ENCODE measurements around the gene ZIC2. TPM values are rescaled to one million over a fixed set of nuclear protein-coding genes. Genes with fewer than 3 reads are reported as not detected.

The ZIC2 gene
- total RNA-seq, 1 donor: not detected

DNA sequence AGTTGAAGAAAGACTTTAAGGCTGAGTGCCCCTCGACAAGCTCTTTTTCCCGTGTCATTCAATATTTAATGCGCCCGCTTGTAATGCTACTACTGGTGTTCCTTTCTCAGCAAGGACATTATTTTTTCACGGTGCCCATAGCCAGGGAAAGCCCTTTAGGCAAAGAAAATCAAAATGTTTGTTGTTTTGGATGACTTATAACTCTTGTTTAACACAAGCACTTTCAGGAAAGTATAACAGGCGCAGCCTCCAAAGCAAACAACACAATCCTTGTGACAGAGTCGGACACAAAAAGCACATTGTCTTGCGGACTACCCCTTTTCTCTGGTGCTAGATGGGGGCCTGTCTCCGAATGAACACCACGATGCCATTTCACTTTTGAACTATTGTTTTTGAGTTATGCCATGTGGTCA, 22.5 kb upstream of the ZIC2 start:
- no peak for DNase-seq (ENCODE audit: low read depth in 2 of 3, low spot score in 2 of 3)

GRCh38 chr13:99959540-99960230, 21.9 kb upstream of the ZIC2 start:
- DNase-seq (ENCODE audit: low read depth in 2 of 3, low spot score in 2 of 3): peak in 1 of 3 donors; percentile 57

DNA sequence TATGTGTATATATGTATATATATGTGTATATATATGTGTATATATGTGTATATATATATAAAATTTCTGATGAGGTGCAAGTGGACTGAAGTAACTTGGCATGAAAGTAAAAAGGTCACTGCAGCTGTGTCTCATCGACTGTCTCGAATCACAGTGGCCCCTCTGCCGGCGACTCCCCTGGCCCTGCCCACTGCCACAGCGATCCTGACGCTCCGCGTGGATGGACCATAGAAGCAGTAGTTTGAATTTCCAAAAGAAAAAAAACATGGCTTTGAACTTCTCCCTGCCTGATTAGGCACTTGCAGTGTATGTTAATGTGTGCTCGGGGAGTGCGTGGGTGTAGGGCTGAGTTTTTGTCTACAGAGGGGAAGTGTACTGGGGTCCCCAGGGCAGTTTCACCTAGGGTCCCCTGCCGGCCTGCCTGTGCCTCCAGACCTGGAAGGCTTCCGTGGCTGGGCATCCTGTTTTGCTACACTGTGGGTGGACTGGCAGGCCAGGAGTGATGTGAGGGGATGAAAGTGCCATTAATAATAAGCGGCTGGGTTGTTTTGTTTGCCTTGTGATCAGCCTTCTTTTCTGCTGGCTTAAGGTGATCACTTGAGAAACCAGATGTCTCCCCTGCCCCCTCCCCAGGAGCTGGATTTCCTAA, 20.8 kb upstream of the ZIC2 start:
- DNase-seq (ENCODE audit: low read depth in 2 of 3, low spot score in 2 of 3): no peak

GRCh38 chr13:99961636-99962035, 19.9 kb upstream of the ZIC2 start:
- no peak for DNase-seq (ENCODE audit: low read depth in 2 of 3, low spot score in 2 of 3)

GRCh38 chr13:99962242-99962641, 19.3 kb upstream of the ZIC2 start:
- DNase-seq (ENCODE audit: low read depth in 2 of 3, low spot score in 2 of 3): no peak

- no peak for DNase-seq (ENCODE audit: low read depth in 2 of 3, low spot score in 2 of 3)
These were observed 17.7 kb upstream of the ZIC2 start for GRCh38 chr13:99963816-99964339.

DNA sequence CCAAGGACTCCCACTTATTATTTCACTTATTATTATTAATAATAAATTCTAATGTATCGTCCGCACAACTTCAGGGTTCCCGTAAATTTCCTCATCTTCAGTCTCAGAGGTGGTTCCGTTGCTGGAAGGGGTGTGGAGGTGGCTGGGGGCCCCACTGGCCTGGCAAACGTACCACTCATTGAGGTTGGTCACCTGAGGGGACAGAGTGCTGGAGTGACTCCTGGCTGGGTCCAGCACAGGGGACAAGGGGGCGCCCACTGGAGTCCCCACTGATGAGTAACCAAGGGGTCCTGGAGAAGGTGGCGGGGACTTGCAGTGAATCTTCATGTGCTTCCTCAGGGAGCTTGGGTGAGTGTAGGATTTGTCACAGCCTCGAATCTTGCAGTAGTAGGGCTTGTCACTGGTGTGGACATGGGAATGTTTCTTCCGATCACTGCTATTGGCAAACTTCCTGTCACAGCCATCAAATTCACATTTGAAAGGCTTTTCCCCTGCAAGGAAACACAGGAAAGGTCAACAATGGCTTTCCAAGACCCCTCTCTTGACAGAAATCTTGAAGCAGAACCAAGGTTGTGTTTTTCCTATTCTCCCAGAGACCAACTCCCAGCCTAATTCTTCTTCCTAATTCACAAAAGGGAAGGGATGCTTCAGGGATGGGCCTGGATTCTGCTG, 16.1 kb upstream of the ZIC2 start:
- no peak for DNase-seq (ENCODE audit: low read depth in 2 of 3, low spot score in 2 of 3)

DNA sequence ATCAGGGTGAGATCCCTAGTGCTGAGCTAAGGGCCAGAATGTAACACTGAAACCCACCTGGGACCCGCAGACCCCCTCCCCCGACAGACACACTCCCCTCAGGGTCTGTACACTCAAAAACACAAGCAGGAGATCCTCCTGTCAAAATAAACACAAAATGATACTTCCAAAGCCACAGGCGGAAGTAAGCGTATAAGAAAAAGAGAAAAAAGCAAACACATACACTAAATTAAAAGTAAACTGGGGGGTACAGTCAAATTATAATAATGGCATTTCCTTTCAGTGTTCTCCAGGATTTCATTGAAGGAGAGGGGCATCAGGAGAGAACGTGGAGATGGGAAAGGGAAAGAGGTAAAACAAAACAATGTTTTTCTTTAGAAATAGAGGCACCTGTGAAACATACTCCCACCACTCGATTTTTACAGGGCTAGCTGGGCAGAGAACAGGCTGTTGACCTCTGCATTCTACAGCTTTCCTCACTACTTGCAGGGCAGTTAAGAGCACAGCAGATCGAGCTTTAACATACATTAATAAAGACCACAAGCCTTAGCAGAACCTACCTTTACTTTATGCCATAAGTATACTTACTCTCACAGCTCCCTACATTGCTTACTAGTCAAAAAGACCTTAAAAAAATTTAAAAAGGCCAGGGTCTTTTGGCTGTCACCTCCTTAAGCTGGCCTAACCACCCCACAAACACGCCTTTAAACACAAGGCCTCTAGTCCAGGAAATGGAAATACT, 15.3 kb upstream of the ZIC2 start:
- DNase-seq (ENCODE audit: low read depth in 2 of 3, low spot score in 2 of 3): no peak

DNA sequence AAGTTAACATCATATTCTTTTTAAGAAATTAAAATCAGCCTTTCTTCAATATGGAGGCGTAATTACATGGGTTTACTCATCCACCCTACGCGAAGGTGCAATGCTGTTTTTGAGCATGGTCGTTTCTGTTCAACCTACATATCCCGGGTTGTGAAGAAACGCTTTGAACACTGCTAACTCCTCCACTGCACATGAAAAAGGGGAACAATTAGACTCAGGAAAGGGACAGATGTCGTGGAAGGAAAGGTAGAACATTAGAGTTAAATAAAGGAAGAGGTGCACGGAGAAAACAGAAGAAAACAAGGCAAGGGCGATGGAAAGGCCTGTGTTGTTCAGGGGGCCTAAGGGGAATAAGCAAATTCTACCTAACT, 14.1 kb upstream of the ZIC2 start:
- no peak for DNase-seq (ENCODE audit: low read depth in 2 of 3, low spot score in 2 of 3)

DNA sequence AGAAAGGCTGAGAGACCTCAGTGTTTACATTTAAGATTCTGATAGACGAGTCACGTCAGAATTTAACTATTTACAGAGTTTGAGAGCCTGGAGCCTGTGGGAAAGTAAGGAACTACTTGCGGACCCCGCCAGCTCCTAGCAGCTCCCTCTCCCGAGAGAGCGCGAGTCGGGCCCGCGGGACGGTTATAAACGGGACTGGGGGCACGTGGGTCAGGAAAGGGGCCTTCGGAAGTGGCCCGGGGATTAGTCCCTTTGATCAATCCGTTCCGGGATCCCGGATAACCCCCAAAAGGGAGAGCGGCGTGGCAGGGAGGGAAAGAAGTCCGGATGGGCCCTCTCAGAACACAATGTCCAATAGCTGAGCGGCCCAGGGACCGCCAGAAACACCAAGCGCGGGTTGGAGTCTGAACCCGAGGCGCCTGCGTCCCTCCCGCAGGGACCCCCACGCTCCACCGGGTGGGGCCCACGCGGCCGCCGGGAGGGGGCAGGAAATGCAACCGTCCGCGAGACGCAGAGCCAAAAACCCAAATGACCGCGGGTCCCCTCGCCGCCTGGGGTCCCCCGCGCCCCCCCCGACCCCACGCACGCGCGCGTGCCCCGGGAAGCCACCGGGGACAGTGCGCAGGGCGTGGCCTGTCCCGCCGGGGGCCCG, 13.6 kb upstream of the ZIC2 start:
- no peak for DNase-seq (ENCODE audit: low read depth in 2 of 3, low spot score in 2 of 3)

DNA sequence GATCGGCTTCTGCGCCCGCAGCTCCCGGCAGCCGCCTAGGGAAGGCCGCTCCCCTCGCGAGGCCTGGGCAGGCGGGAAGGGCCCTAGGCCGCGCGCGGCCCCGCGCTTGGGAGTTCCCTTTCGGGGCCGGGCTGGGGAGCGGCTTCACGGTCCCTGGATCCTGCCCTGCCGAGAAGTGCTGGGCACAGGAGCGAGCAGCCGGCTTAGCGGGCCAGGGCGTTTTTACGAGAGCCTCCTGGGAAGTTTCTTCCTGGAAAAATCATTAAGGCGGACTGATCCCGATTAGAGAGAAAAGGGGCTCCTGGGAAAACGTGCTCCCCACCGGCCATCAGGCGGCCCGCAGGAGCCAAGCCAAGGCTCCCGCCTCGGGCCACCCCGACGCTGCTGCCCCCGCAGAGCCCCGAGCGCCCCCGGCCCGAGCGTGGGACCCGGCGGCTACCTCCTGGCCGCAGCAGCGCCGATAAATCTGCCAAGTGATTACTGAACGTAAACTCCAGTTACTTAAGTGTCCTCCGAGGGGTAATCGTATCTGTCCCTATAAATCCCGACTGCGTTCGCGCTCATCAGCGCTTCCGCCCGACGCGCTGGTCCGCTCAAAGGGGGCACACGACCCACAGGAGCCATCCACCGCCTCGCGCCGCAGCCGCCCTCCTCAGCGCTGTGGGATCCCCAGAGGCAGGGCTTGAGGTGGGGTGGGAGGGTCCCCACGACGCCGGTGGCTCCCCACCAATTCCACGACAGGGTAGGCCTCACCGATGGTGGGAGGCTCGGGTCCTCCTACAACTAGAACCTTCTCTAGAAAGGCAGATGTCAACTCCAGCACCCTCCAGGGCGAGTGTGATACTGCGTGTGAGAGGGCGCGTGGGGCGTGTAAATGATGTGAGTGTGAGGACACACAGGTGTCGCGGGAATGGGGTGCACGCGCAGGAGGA, 12.8 kb upstream of the ZIC2 start:
- no peak for DNase-seq (ENCODE audit: low read depth in 2 of 3, low spot score in 2 of 3)

DNA sequence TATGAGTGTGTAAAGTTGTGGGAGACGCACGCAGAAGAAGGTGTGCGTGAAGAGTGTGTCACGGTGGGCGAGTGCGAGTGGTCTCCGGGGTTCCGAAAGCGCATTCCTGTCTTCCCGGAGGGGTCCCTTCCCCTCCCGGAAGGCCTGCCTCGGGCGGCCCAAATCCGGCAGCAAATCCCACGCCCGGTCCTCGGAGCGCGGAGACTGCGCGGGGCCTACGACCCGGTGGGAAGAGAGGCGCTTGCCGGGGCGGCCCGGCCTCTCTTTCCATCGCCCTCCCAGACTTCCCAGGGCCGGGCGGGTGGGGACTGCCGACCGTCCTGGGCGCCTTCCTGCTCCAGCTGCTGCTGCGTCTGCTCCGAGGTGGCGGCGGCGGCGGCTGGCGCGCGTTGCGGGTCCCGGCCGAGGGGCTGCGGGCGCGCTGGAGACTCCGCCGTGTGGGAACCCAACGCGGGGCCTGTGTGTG, 12.1 kb upstream of the ZIC2 start:
- no peak for DNase-seq (ENCODE audit: low read depth in 2 of 3, low spot score in 2 of 3)

- DNase-seq (ENCODE audit: low read depth in 2 of 3, low spot score in 2 of 3): no peak
These were observed 11.5 kb upstream of the ZIC2 start for GRCh38 chr13:99969919-99970650.

GRCh38 chr13:99970651-99971575, 10.7 kb upstream of the ZIC2 start:
- DNase-seq (ENCODE audit: low read depth in 2 of 3, low spot score in 2 of 3): no peak

GRCh38 chr13:99971576-99972189, 9.9 kb upstream of the ZIC2 start, which contains the start of gene ZIC5:
ZIC5 (minus strand) TSS chr13:99971767; CDS start chr13:99971603, 164 bp downstream.
- DNase-seq (ENCODE audit: low read depth in 2 of 3, low spot score in 2 of 3): no peak

DNA sequence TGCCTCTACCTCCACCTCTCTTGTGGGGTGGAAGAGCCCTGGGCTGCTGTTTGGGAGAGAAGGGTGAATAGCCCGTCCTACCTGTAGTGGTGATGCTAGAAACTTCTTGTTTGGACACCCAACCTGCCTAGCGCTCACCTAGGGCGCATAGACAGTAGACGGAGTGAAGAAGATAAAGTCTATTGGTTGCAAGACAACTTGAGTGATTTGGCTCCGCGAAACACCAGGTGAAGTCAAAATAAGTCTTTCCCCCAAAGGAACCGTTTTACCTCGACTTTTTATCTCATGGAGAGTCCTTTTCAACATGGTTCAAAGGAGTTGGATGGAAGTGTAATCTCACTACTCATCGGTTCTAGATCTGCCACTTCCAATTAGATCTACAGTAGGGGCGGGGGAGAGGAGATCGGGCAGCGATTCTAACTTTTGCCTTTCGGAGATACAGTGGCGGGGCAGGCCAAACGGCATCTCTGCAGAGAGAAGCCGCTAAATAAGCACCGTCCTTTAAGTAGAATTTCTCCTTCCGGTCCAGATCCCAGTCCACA, 9.3 kb upstream of the ZIC2 start:
- no peak for DNase-seq (ENCODE audit: low read depth in 2 of 3, low spot score in 2 of 3)

Measured in hematopoietic multipotent progenitor cell (in vitro differentiated cells).